HG03060 (cell line): ENCODE results near the gene GPBP1L1.
"Not testable (repeated sequence)": the region's sequence is repeated elsewhere in the genome, so short reads cannot be mapped to it uniquely, and the experiment has no call there.

Source experiments
- ATAC-seq: cut with Tn5 transposase; IDR thresholded peaks from one replicate; pipeline ENCODE4 v1.9.1; 2021; ENCODE audit warnings: low read depth, moderate number of reproducible peaks; ENCODE audit not compliant: unreplicated experiment

GPBP1L1 gene

DNA sequence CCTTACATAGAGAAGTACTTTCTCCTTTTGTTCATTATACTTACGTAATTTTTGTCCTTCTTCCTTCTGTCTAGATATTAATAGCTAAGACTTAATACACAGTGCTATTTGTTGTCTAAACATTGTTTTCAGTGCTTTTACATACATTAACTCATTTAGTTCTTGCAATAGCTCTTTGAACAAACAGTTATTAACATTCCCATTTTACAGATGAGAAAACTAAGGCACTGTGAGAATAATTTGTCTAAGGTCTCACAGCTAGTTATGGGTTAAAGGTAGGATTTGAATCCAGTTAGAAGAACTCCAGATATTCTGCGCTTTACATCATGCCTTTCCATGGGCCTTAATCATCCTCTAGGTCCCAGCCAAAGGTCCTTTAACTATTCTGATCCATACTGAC is 82.1 kb downstream of the GPBP1L1 start:
- no peak for ATAC-seq

GRCh38 chr1:45596765-45597164 is 89.6 kb downstream of the GPBP1L1 start:
- ATAC-seq = not testable (repeated sequence)

DNA sequence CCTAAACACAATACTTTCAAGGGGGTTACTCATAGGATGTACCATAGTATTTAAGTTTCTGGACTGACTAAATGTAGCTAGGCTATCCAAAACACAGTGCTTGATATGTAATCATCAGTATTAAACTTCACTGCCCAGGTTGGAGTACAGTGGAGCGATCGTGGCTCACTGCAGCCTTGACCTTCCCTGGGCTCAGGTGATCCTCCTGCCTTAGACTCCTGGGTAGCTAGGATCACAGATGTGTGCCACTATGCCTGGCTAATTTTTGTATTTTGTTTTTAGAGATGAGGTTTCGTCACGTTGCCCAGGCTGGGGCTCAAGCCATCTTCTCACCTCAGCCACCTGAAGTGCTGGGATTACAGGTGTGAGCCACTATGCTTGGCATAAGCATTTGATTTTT is 91.9 kb downstream of the GPBP1L1 start:
- no peak for ATAC-seq

- no peak for ATAC-seq
Observed at GRCh38 chr1:45589861-45590260, 96.5 kb downstream of the GPBP1L1 start.

DNA sequence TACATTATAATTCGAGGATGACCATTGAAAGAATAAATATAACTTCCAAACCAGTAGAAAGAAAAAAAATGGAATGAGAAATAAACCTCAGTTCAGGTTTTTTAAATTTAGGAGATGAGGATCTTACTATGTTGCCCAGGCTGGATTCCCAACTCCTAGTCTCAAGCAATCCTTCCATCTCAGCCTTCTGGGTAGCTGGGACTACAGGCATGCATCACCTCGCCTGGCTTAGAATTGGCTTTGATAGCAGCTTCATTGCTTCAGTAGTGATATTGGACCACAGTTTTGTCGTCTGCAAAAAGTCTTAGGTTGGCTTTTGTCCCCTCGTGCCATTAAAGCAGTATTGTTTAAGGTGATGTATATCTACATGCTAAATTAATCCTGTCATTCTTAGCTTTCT is 99.6 kb downstream of the GPBP1L1 start:
- ATAC-seq = no peak

- ATAC-seq = no peak
Observed at GRCh38 chr1:45585496-45586075, 100.7 kb downstream of the GPBP1L1 start.

- no peak for ATAC-seq
Observed at GRCh38 chr1:45585110-45585426, 101.3 kb downstream of the GPBP1L1 start.

DNA sequence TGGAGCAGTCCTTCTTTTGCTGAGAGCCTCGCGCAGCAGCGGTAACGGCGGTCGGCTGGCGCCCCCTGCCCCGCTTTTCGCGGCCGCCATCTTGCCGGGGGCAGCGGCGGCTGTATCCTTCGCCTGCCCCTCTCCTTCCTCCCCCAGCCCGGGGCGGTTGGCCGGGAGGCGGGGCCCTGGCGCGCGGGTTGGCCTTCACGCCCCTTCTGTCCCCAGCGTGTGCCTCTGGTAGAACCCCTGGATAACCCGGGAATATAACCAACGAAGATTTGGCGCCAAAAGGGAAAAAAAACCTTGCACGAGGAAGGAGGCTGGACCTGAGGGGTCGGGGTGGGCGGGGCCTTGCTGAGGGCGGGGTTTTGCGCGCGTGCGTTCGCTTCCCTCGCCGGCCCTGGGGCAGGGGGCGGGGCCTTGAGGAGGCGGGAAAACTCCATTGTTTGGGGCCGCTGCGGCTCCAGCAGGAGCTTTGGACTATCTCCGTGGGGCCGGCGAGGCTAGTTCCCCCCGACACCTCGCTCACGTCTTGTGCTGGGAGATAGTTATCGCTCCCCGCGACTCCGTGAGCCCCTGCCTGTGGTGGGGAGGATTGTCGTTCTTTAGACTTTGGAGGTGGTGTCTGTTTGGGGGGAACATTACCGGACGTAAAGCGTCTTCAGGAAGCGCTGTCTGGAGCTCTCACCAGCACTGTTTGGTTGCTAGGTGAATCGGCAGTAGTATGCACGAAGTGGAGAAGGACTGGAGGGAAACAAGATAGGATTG is 101.8 kb downstream of the GPBP1L1 start:
- ATAC-seq = no peak

DNA sequence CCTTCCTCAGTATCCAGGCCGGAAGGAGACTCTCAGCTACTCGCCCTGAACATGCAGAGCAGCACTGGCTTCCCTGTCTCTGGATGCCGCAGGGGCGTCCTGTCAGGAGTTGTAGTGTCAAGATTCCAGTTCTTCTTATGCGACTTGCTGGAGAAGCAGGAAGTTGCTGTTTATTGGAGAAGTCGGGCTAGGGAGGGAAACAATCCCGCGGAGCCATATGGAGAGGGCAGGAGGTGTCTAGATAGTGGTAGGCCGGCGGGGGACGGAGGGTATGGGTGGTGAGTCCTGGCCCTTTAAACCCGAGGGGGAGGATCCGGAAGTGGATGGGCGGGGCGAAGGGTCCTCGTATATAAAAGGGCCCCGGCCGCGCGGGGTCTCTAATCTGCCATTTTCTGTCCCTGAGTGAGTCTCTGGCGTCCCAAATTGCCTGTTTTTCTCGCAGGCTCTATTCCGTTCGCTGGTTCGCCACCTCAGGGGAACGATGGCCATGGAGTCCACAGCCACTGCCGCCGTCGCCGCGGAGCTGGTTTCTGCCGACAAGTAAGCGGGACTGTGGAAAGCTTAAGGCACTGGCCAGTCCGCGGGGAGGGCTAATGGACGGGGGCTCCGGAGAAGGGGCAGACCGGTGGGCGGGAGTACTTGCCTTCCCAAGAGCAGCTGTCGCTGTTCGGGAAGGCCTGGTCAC is 102.5 kb downstream of the GPBP1L1 start, which contains the start of gene NASP:
Gene NASP, plus strand, starts transcription at position 376 of the 685 bp plus-strand sequence. Its CDS starts 106 bp downstream, at position 482.
- ATAC-seq = peak; percentile 18

- ATAC-seq = peak; percentile 63
Observed at GRCh38 chr1:45583264-45583665, 103.1 kb downstream of the GPBP1L1 start.
